Stimulated activated CD4-positive, alpha-beta T cell treated with anti-CD3 and anti-CD28 coated beads, Interleukin-12 subunit alpha, Interleukin-12 subunit beta, amount 100 ng/mL, for 24 hours (primary cell): ENCODE results near the gene GEN1.
A peak's percentile ranks its signal among the peaks of the same experiment; 100 is the strongest.

ENCODE experiments used
- DNase-seq, 2 experiments: peaks; one replicate each; pipeline ENCODE4 v3.0.0-alpha.2; 2020; ENCODE audit warnings: low read depth in 2 of 2

The GEN1 gene

GRCh38 chr2:17752892-17753802 is 791 bp upstream of the GEN1 start:
- DNase-seq = peak; percentile 17 to 25

- DNase-seq = no peak
These were observed 961 bp downstream of the GEN1 start for GRCh38 chr2:17754773-17755425.

- no peak for DNase-seq
These were observed 2.7 kb downstream of the GEN1 start for GRCh38 chr2:17756668-17757067.

- no peak for DNase-seq
These were observed 3.4 kb downstream of the GEN1 start for GRCh38 chr2:17757321-17757720.

GRCh38 chr2:17758118-17758517 is 4.2 kb downstream of the GEN1 start:
- no peak for DNase-seq

GRCh38 chr2:17759805-17760204 is 5.9 kb downstream of the GEN1 start:
- DNase-seq = no peak

- DNase-seq = no peak
These were observed 8.5 kb downstream of the GEN1 start for GRCh38 chr2:17762451-17762850.

GRCh38 chr2:17763641-17764333 is 9.8 kb downstream of the GEN1 start:
- no peak for DNase-seq

GRCh38 chr2:17765398-17765797 is 11.5 kb downstream of the GEN1 start:
- no peak for DNase-seq

GRCh38 chr2:17768894-17769293 is 15.0 kb downstream of the GEN1 start:
- no peak for DNase-seq

GRCh38 chr2:17771956-17772355 is 18.0 kb downstream of the GEN1 start:
- no peak for DNase-seq

GRCh38 chr2:17772532-17772931 is 18.6 kb downstream of the GEN1 start:
- DNase-seq = no peak

- DNase-seq = no peak
These were observed 26.6 kb downstream of the GEN1 start for GRCh38 chr2:17780546-17780945.

GRCh38 chr2:17781482-17781881 is 27.5 kb downstream of the GEN1 start:
- no peak for DNase-seq

- no peak for DNase-seq
These were observed 32.8 kb downstream of the GEN1 start for GRCh38 chr2:17786727-17787126.

- no peak for DNase-seq
These were observed 34.8 kb downstream of the GEN1 start for GRCh38 chr2:17788773-17789172.

GRCh38 chr2:17790536-17790935 is 36.6 kb downstream of the GEN1 start:
- no peak for DNase-seq

GRCh38 chr2:17791121-17791816 is 37.3 kb downstream of the GEN1 start:
- DNase-seq = no peak

- DNase-seq = no peak
These were observed 37.8 kb downstream of the GEN1 start for GRCh38 chr2:17791817-17792130.

GRCh38 chr2:17792515-17792914 is 38.6 kb downstream of the GEN1 start:
- no peak for DNase-seq

- no peak for DNase-seq
These were observed 39.4 kb downstream of the GEN1 start for GRCh38 chr2:17793296-17793695.

- DNase-seq = no peak
These were observed 39.9 kb downstream of the GEN1 start for GRCh38 chr2:17793803-17794354.
